Body of pancreas (tissue), 4 donors: ENCODE data around the gene TNNT1.

ENCODE experiments used
- POLR2A ChIP-seq, 3 donors: fragments of 450-650 bp; IDR thresholded peaks; one replicate each; pipeline ENCODE4 v1.6.1; 2016; ENCODE audit warnings: antibody characterized with exemption in 3 of 3, mild to moderate bottlenecking in 2 of 3
- TF ChIP-seq, protein P1 (sequence below), 7 experiments: fragments of 450-650 bp in 4 of 7; fragments of 200-600 bp in 3 of 7; sonication (generic) in 3 of 7; IDR thresholded peaks; one replicate each; pipeline ENCODE4 v1.5.1; 2016 to 2019; ENCODE audit warnings: antibody characterized with exemption in 7 of 7

DNA sequence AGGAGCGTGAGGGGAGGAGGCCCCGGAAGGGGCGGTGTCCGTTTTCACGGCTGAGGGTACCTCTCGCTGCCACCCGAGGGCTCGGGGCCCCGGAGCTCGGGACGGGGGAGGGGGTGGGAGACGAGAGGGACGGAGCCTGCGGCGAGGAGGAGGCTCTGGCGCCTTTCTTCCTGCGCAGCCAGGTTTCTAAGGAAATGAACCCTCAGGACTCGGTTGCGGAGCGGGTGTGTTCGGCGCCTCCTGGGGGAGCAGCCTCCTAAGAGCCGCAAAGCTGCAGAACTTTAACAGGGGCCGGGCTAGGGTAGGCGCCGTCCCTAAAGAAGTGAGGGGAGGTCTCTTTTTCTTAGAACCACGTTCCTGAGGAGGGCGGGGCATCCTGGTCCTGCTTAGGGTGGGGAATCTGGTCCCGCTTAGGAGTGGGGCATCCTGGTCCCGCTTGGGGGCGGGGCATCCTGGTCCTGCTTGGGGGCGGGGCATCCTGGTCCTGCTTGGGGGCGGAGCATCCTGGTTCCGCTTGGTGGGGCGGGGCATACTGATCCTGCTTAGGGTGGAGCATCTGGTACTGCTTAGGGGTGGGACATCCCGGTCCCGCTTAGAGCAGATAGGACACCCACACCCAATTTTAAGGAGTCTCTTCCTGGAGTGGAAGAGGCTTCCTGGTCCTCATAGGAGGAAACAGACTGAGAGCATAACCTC is 24.9 kb upstream of the TNNT1 start:
- TF ChIP-seq POLR2A (IDR thresholded peaks at IDR 0.05), result no peak
- TF ChIP-seq, protein P1, sequence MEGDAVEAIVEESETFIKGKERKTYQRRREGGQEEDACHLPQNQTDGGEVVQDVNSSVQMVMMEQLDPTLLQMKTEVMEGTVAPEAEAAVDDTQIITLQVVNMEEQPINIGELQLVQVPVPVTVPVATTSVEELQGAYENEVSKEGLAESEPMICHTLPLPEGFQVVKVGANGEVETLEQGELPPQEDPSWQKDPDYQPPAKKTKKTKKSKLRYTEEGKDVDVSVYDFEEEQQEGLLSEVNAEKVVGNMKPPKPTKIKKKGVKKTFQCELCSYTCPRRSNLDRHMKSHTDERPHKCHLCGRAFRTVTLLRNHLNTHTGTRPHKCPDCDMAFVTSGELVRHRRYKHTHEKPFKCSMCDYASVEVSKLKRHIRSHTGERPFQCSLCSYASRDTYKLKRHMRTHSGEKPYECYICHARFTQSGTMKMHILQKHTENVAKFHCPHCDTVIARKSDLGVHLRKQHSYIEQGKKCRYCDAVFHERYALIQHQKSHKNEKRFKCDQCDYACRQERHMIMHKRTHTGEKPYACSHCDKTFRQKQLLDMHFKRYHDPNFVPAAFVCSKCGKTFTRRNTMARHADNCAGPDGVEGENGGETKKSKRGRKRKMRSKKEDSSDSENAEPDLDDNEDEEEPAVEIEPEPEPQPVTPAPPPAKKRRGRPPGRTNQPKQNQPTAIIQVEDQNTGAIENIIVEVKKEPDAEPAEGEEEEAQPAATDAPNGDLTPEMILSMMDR (IDR thresholded peaks at IDR 0.05), result no peak
